SIG-M5 treated with dmso at 0.1 percent for 504 hours (cell line): ENCODE data around the gene VAV1.
"Not testable (repeated sequence)": the region's sequence is repeated elsewhere in the genome, so short reads cannot be mapped to it uniquely, and the experiment has no call there.

Experiments
- DNase-seq: peaks from one replicate; lab custom pipeline; 2025; ENCODE audit not compliant: unreplicated experiment; lab: John Stamatoyannopoulos, UW

The VAV1 gene

DNA sequence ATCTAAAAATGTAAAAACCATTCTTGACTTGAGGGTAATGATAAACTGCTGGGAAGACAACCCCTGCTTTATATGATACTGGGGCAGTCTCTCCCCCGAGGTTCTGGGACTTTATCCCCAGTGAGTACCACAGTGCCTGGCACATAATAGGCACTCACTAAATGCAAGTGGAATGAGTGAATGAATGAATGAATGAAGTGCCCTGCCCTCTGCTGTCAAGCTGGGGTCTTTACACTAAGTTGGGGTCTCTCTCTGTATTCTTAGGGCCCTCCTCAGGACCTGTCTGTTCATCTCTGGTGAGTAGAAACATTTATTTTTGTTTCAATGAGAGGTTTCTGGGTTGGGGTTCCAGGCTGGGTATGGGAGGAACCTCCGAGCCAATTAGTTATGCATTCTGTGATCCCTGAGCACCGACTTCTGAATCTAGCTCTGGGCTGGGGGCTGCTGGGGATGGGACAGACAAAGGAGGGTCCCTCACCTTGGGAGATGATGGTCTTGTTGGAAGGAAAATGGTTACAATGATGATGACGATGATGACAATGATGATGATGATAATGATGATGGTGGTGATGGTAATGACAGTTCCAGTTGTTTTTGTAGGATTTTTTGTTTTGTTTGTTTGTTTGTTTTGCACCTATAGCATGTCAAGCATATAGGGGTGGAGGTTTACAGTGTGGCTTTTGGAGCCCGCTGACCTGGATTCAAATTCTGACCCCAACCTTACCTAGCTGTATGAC, 70.5 kb downstream of the VAV1 start:
- DNase-seq, result no peak

DNA sequence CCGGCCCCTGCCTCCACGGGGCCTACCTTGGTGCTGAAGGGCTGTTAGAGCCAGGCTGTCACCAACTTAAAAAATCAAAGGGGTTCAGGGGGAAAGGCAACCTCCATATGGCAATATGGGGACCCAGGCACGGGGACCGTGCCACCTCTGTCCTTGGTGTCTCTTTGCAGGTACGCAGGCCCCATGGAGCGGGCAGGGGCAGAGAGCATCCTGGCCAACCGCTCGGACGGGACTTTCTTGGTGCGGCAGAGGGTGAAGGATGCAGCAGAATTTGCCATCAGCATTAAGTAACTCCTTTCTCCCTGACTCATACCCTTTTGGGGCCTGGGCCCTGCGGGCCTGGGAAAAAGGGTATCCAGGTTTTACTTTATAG, 75.3 kb downstream of the VAV1 start:
- no peak for DNase-seq

DNA sequence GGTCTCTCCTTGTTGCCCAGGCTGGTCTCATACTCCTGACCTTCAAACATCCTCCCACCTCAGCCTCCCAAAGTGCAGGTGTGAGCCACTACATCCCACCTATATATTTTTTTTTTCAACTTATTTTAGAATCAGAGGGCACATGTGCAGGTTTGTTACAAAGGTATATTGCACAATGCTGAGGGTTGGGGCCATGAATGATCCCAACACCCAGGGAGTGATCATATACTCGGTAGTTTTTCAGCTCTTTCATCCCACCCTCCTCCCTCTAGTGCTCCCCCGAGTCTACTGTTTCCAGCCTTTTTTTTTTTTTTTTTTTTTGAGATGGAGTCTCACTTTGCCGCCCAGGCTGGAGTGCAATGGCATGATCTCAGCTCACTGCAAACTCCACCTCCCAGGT, 76.5 kb downstream of the VAV1 start:
- DNase-seq, result no peak

DNA sequence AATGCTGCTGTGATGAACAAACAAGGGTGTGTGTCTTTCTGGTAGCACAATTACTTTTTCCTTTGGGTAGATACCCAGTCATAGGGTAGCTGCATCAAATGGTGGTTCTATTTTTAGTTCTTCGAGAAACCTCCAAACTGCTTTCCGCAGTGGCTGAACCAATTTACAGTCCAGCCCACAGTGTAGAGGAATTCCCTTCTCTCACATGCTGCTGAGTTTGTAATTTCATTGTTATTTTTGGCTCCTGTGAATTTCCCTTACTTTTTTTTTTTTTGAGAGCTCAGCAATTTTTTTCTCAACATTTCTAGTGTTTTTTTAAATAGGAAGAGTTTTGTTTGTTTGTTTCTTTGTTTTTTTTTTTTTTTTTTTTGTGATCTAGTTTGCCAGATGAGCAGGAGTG, 77.4 kb downstream of the VAV1 start:
- no peak for DNase-seq

DNA sequence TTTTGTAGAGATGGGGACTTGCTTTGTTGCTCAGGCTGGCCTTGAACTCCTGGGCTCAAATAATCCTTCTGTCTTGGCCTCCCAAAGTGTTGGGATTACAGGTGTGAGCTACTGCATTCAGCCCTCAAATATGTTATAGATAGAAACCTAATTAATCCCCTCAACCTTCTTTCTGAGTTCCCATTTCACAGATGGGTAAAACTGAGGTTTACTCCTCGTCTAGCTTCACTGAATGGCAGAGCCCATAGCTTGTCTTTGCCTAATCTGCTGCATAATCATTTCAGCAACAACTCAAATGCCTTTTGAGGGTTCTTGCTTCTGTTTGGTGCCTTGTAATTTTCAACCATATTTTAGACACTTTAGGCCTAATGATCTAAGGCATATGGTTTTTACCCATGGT, 78.9 kb downstream of the VAV1 start:
- no peak for DNase-seq

DNA sequence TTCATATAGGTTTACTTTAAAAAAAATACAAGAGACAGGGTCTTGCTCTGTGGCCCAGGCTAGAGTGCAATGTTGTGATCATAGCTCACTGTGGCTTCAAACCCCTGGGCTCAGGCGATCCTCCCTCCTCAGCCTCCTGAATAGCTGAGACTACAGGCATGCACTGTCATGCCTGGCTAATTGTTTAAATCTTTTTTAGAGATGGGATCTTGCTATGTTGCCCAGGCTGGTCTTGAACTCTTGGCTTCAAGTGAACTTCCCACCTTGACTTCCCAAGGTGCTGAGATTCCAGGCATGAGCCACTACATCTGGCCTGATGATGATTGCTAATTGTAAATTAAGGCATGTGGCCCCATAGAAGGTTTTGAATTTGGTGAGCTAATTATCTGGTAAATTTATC, 79.5 kb downstream of the VAV1 start:
- no peak for DNase-seq

DNA sequence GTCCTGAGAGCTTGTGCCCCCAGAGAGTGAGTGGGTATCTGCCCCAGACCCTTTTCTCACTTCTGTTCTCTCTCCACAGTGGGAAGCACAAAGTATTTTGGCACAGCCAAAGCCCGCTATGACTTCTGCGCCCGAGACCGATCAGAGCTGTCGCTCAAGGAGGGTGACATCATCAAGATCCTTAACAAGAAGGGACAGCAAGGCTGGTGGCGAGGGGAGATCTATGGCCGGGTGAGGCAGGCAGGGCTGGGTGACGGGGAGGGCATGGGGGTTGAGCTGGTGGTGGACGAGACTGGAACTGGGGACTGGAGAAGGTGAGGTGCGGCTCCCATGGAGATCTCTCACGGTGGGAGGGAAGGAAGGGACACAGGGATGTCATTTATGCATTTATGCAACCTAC, 81.4 kb downstream of the VAV1 start:
- no peak for DNase-seq

DNA sequence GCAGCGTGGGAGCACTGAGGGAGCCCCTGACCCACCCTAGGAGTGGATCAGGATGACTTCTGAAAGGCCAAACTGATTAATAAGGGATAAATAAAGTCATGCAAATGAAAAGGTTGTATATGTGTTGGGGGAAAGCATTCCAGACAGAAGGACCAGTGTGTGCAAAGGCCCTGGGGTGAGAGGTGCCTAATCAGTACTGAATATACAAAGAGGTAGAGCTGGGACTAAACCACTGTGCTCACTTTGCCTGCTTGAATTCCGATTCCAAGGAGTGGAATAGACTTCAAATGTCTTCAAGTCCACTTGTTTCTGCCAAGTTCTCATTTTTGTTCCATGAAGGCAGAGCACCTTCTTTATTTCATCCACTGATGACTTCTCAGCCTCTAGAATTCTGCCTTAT, 82.2 kb downstream of the VAV1 start:
- DNase-seq, result no peak

DNA sequence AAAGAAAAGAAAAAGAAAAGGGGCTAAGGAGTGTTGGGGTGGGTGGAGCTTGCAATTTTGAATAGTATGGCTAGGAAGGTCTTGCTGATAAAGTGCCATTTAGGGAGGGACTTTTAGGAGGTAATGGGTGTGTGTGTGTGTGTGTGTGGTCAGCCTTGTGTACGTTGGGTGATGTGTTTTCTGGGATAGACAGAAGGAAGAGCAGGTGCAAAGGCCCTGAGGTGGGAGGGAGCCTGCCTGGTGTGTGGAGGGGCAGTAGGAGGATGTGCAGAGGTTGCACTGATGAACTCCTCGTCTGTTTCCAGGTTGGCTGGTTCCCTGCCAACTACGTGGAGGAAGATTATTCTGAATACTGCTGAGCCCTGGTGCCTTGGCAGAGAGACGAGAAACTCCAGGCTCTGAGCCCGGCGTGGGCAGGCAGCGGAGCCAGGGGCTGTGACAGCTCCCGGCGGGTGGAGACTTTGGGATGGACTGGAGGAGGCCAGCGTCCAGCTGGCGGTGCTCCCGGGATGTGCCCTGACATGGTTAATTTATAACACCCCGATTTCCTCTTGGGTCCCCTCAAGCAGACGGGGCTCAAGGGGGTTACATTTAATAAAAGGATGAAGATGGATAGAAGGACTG, 84.4 kb downstream of the VAV1 start:
- no peak for DNase-seq

DNA sequence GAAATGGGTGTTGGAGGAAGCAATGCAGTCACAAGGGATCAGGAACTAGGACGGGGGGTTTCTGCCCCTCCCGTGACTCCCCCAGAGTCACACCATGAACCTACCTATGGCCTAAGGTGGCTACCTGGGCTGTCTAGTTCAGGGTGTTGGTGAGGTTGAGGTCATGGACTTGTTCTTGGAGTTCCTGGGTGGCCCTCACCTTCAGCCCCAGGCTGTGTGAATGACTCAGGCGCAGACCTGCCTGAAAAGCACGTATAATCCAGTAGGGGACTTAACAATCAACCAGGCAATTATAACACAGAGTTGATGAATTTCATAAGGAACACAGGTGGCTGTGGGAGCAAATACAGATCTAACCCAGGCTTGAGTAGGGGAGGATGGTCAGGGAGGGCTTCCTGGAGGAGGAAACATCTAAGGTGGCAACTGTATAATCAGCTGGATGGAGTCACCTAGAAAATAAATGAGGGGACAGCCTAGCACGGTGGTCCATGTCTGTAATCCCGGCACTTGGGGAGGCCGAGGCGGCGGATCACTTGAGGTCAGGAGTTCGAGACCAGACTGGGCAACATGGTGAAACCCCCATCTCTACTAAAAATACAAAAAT, 89.3 kb downstream of the VAV1 start:
- DNase-seq, result no peak

DNA sequence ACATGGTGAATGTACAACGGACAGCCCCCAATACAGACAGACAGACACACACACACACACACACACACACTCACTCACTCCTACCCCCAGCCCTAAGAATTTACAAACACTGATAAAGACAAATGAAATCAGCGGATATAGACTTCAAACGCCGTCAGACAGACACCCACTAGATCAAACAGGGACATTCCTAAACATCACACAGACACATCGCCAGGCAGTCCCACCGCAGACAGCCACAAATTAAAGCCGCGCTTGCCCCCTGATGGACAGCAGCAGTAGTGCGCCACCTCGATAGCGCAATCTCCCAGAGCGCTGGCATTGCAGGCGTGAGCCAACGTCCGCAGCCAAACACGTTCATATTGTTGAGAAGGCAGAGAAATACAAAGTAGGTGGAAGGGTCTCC, 90.2 kb downstream of the VAV1 start:
- peak; percentile 85 for DNase-seq

DNA sequence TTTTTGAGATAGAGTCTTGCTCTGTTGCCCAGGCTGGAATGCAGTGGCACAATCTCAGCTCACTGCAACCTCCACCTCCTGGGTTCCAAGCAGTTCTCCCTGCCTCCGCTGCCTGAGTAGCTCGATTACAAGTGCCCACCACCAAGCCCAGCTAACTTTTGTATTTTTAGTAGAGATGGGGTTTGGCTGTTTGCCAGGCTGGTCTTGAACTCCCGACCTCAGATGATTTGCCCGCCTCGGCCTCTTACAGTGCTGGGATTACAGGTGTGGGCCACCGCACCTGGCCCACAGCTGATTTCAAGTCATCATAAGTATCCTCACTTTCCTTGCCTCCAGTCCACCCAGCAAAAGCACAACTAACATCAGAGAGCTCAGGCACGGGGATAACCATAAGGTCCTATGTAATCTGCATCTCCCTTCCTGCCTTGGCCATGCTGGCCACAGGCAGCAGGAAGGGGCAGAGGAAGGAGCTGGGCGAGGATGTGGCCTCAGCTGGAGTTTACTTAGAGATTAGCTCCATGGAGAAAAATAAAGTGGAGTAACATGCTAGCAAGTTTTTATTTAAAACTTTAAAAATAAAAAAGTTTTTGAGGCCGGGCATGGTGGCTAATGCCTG, 91.9 kb downstream of the VAV1 start:
- DNase-seq, result no peak

DNA sequence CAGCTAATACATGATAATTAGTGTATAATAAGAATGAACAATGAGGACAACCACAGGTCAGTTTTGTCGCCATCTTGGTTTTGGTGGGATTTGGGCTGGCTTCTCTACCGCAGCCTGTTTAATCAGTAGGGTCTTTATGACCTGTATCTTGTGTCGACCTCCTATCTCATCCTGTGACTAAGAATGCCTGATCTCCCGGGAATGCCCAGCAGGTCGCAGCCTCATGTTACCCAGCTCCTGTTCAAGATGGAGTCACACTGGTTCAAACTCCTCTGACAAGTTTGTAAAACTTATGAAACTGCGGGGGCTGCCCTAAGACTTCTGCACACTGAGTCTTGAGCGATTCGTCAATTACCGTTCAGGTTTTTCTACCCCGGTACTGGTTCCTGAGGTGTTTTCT, 93.3 kb downstream of the VAV1 start:
- no peak for DNase-seq

DNA sequence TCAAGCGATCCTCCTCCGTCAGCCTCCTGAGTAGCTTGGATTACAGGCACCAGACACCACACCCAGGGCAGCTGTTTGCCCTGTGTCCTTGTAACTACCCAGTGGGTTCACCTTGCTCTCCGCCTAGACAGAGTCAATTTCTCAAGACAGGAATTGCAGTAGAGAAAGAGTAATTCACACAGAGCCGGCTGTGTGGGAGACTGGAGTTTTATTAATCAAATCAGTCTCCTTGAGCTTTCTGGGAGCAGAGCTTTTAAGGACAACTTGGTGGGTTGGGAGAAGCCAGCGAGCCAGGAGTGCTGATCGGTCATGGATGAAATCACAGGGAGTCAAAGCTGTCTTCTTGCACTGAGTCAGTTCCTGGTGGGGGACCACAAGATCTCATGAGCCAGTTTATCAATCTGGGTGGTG, 94.2 kb downstream of the VAV1 start:
- DNase-seq, result no peak

DNA sequence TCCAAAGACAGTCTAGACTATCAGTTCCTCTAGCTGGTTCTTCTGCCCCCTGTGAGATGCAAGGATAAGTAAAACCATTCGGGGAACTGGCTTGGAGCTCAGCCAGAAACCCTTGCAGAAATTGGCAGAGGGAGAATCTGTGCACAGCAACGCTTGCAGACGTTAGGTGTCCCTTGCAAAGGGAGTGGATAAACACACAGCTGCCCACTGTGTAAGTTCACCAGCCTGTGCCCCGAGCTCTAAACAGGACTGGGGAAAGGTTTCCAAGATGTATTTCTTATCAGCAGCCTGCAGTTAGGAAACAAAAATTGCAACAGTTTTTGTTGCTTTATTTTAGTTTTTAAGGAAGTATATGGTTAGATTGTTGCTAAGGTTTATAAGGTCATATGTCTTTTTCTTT, 95.8 kb downstream of the VAV1 start:
- DNase-seq, result peak; percentile 81

DNA sequence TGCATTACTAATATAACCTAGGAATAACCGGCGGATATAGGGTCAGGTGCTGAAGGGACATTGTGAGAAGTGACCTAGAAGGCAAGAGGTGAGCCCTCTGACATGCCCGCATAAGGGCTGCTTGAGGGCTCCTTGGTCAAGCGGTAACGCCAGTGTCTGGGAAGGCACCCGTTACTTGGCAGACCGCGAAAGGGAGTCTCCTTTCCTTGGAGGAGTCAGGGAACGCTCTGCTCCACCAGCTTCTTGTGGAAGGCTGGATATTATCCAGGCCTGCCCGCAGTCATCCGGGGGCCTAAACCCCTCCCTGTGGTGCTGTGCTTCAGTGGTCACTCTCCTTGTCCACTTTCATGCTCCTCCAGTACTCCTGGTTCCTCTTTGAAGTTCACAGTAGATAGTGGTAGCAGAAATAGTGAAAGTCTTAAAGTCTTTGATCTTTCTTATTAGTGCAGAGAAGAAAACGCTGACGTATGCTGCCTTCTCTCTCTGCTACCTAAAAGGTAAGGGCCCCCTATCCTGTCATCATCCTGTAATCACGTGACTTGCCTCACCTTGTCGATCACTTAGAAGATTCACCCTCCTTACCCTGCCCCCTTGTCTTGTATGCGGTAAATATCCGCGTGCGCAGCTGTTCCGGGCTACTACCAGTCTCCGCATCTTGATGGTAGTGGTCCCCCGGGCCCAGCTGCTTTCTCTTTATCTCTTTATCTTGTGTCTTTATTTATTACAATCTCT, 96.8 kb downstream of the VAV1 start:
- not testable (repeated sequence) for DNase-seq

DNA sequence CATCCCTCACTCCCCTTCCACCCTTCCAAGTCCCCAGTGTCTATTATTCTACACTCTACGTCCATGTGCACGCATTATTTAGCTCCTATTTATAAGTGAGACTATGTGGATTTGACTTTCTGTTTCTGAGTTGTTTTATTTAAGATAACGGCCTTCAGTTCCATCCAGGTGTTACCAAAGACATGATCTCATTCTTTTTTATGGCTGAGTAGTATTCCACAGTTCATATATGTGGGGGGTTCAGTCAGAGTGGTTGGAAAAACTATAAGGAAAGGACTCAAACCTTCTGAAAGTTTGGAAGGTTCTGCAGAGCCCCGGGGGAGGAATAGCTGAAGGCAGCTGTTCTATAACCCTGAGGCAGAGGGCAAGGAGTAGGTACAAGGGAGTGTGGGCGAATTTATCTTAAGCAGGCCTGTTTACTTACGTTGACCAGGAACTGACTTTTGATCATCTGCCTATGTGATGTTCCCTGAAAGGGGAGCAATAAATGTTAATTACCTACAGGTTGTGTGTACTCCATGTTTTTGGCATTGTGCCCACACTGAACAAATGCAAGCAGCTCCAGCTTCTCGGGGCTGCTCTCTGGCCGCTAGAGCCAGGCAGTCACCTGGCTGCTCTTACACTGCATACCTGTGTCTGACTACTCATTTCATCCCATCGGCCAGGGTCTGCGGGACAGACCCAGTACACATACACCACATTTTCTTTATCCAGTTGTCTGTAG, 101.4 kb downstream of the VAV1 start:
- DNase-seq, result no peak

DNA sequence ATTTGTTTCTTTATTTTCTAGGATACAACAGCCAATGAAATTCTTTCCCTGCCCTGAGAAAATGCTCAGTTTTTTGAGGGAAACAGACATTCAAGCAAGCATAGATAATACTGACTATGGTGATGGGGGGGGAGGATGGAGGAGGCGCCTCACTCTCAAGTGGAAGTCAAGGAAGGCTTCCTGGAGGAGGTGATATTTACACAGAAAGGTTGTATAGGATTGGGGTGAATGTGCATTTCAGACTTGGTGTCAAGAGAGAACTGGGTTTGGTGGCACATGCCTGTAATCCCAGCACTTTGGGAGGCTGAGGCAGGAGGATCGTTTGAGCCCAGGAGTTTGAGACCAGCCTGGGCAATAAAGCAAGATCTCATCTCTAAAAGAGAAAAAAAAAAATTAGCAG, 102.7 kb downstream of the VAV1 start:
- no peak for DNase-seq

DNA sequence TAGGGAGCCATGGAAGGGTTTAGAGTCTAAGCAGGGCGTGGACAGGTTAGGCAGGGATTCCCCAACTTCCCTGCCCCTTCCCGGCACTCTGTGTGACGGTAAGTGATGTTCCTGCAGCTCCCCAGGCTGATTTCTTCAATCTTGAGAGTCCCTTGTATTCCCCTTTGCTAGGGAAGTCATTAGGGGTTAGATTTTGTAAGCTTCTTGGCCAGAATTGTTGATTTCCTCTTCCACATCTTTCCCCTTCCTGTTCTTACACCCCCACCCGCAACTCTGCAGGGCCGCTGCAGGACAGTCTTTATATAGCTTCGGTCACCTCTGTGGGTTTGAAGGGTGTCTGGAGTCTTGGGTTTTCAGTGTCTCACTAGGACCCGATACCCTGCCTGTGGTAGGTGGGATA, 104.2 kb downstream of the VAV1 start:
- peak; percentile 21 for DNase-seq

DNA sequence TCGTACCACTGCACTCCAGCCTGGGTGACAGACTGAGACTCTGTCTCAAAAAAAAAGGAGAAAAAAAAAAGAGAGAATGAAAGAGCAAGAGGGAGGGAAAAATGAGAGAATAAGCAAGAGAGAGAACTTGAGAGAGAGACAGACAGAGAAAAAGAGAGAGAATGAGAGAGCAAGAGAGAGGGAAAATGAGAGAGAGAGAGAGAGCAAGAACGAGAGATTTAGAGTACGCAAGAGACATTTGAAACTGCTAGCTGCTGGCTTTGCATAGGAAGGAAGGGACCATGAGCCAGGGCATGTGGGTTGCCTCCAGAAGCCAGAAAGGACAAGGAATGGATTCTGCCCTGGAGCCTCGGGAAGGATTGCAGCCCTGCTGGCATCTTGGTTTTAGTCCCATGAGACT, 105.3 kb downstream of the VAV1 start:
- DNase-seq, result no peak
